Fibroblast of lung (primary cell): ENCODE data around the gene BGN.

ENCODE experiments used
- EZH2 ChIP-seq: IDR thresholded peaks from 2 replicates; pipeline ENCODE4 v1.5.1; 2012; ENCODE audit warnings: low read length, control low read depth, mild to moderate bottlenecking; ENCODE audit errors: missing control alignments
- TF ChIP-seq, protein P1 (sequence below), 2 donors: IDR thresholded peaks in 1 of 2; conservative IDR thresholded peaks in 1 of 2; 1 replicate in 1 of 2; 2 replicates in 1 of 2; pipeline ENCODE4 v1.5.1; 2011 to 2012; ENCODE audit warnings: low read length in 2 of 2, control low read depth in 1 of 2, inconsistent platforms in 1 of 2, low read depth in 1 of 2, mild to moderate bottlenecking in 1 of 2

DNA sequence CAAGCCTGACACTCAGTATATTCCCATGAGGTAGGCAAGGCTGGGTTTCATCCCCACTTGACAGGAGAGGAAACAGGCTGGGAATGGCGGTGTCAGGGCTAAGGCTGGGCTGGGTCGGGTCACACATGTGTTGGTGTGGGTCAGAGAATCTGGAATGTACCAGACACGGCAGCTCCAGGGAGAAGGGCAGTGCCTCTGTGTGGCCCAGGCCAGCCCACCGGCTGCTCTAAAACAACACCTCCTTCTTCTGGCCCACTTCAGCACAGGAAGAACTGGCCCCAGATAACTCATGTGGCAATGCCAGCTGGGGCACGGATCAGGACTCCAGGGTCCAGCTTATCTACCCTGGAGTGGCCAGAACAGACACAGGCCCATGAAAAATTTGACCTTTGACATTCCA, 30.7 kb upstream of the BGN start:
- TF ChIP-seq, protein P1, sequence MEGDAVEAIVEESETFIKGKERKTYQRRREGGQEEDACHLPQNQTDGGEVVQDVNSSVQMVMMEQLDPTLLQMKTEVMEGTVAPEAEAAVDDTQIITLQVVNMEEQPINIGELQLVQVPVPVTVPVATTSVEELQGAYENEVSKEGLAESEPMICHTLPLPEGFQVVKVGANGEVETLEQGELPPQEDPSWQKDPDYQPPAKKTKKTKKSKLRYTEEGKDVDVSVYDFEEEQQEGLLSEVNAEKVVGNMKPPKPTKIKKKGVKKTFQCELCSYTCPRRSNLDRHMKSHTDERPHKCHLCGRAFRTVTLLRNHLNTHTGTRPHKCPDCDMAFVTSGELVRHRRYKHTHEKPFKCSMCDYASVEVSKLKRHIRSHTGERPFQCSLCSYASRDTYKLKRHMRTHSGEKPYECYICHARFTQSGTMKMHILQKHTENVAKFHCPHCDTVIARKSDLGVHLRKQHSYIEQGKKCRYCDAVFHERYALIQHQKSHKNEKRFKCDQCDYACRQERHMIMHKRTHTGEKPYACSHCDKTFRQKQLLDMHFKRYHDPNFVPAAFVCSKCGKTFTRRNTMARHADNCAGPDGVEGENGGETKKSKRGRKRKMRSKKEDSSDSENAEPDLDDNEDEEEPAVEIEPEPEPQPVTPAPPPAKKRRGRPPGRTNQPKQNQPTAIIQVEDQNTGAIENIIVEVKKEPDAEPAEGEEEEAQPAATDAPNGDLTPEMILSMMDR (conservative IDR thresholded peaks at IDR 0.05 in 1 of 2, IDR thresholded peaks at IDR 0.05 in 1 of 2; ENCODE audit: low read depth in 1 of 2, low read length in 2 of 2): no peak
- no peak for TF ChIP-seq EZH2
